ENCODE measurements around the gene CHRNA4. TPM values are rescaled to one million over a fixed set of nuclear protein-coding genes. Genes with fewer than 3 reads are reported as not detected.

Gene CHRNA4
- polyA plus RNA-seq, 1 of the 3 experiments (the other 2 are of a cell fraction): not detected

Small RNAs within 50 kb of the gene (small RNA-seq; reads per million reads assigned to genes)
- 0 to 17.0 (median 0.53) reads per million in 7 experiments for gene RNU6-994P

Other genes starting within 250 kb of the CHRNA4 start
- gene YTHDF1, start 145.2 kb downstream of the CHRNA4 start, polyA plus RNA-seq (2012; rRNA removed): 15.5 and 17.0 TPM in 2 replicates
- not detected in 2 replicates for gene BIRC7, start 125.4 kb downstream of the CHRNA4 start, polyA plus RNA-seq (2012; rRNA removed)
- not detected in 2 replicates for gene NKAIN4, start 106.9 kb downstream of the CHRNA4 start, polyA plus RNA-seq (2012; rRNA removed)
- 72.7 and 77.0 TPM in 2 replicates for gene ARFGAP1, start 88.5 kb downstream of the CHRNA4 start, polyA plus RNA-seq (2012; rRNA removed)
- not detected in 2 replicates for gene COL20A1, start 68.2 kb downstream of the CHRNA4 start, polyA plus RNA-seq (2012; rRNA removed)
- 3.9 and 8.3 TPM in 2 replicates for gene KCNQ2, start 111.3 kb upstream of the CHRNA4 start, polyA plus RNA-seq (2012; rRNA removed)
- 9.2 and 16.5 TPM in 2 replicates for gene EEF1A2, start 137.7 kb upstream of the CHRNA4 start, polyA plus RNA-seq (2012; rRNA removed)
- 20.0 and 71.4 TPM in 2 replicates for gene PPDPF, start 159.4 kb upstream of the CHRNA4 start, polyA plus RNA-seq (2012; rRNA removed)
- gene PTK6, start 176.0 kb upstream of the CHRNA4 start, polyA plus RNA-seq (2012; rRNA removed): 0.07 and 0.13 TPM in 2 replicates
- not detected in 2 replicates for gene SRMS, start 186.4 kb upstream of the CHRNA4 start, polyA plus RNA-seq (2012; rRNA removed)
- 4.5 and 5.5 TPM in 2 replicates for gene FNDC11, start 192.8 kb upstream of the CHRNA4 start, polyA plus RNA-seq (2012; rRNA removed)
- gene HELZ2, start 212.9 kb upstream of the CHRNA4 start, polyA plus RNA-seq (2012; rRNA removed): 5.5 and 7.6 TPM in 2 replicates

Data from SK-N-SH (cell line).